Parathyroid adenoma (tissue), 2 donors: Measurements from ENCODE around the gene ZNF331.

Experiments
- H2AFZ ChIP-seq: fragments of 300-600 bp; sonication (generic); one replicate; pipeline ENCODE4 v1.7.0; 2017; ENCODE audit warnings: antibody characterized with exemption, mild to moderate bottlenecking
- H3K27ac ChIP-seq: fragments of 300-600 bp; sonication (generic); one replicate; pipeline ENCODE4 v1.7.0; 2017
- H3K27me3 ChIP-seq: fragments of 300-600 bp; sonication (generic); one replicate; pipeline ENCODE4 v1.7.0; 2017; ENCODE audit warnings: low read length; ENCODE audit not compliant: control insufficient read depth, insufficient read depth
- H3K36me3 ChIP-seq: fragments of 300-600 bp; sonication (generic); one replicate; pipeline ENCODE4 v1.7.0; 2017; ENCODE audit warnings: low read length; ENCODE audit not compliant: control insufficient read depth, insufficient read depth
- H3K4me1 ChIP-seq: fragments of 300-600 bp; sonication (generic); one replicate; pipeline ENCODE4 v1.7.0; 2017; ENCODE audit warnings: control low read depth
- H3K4me2 ChIP-seq: fragments of 300-600 bp; sonication (generic); one replicate; pipeline ENCODE4 v1.7.0; 2017; ENCODE audit warnings: low read length
- H3K4me3 ChIP-seq: fragments of 300-600 bp; sonication (generic); one replicate; pipeline ENCODE4 v1.7.0; 2017; ENCODE audit warnings: low read depth, low read length
- H3K79me2 ChIP-seq: fragments of 300-600 bp; sonication (generic); one replicate; pipeline ENCODE4 v1.7.0; 2017; ENCODE audit warnings: control low read depth
- H3K9ac ChIP-seq: fragments of 300-600 bp; sonication (generic); one replicate; pipeline ENCODE4 v1.7.0; 2017; ENCODE audit warnings: mild to moderate bottlenecking
- H3K9me3 ChIP-seq: fragments of 300-600 bp; sonication (generic); one replicate; pipeline ENCODE4 v1.7.0; 2017; ENCODE audit warnings: low read length; ENCODE audit not compliant: control insufficient read depth
- CTCF ChIP-seq: fragments of 300-600 bp; sonication (generic); IDR thresholded peaks from one replicate; pipeline ENCODE4 v1.7.0; 2017; ENCODE audit warnings: antibody characterized with exemption, mild to moderate bottlenecking
- donor health status: primary hyperparathyroidism.

ZNF331 gene

DNA sequence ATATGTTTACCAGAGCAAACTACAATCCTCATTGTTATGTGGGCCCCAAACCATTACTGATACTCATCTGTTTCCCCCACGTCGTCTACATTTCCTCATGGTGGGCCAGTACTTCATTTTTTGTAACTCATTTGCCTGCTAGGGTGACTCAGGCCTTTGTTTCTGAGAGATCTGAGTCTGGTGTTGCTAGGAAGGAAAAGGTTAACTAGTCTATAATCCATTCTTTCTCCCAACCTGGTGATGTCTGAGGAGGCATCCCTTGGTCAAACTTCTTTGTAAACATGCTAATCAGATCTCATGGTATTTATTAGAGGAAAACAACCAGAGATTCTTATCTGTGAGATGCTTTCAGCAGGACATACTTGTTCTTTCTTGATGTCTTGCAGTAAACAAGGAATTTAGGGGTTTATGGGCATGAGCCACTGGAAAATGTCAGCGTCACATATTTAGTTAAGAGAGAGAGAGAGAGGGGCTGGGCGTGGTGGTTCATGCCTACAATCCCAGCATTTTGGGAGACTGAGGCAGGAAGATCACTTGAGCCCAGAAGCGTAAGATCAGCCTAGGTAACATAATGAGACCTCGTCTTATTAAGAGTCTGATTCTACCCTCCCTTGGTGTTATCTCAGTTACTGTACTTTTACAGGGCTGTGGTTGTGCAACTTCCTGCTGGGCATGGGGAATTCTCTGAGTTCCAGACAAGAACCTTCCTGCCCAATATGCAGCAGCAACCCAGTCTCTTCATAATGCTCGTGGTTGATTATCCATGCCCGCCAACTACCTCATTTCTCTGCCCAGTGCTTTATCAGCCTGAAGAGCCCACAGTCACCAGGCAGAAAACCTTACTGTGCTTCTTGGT, 84.2 kb downstream of the ZNF331 start:
- TF ChIP-seq CTCF, result no peak
- no peaks in the 10 kb centered on the region for H3K27me3 ChIP-seq

DNA sequence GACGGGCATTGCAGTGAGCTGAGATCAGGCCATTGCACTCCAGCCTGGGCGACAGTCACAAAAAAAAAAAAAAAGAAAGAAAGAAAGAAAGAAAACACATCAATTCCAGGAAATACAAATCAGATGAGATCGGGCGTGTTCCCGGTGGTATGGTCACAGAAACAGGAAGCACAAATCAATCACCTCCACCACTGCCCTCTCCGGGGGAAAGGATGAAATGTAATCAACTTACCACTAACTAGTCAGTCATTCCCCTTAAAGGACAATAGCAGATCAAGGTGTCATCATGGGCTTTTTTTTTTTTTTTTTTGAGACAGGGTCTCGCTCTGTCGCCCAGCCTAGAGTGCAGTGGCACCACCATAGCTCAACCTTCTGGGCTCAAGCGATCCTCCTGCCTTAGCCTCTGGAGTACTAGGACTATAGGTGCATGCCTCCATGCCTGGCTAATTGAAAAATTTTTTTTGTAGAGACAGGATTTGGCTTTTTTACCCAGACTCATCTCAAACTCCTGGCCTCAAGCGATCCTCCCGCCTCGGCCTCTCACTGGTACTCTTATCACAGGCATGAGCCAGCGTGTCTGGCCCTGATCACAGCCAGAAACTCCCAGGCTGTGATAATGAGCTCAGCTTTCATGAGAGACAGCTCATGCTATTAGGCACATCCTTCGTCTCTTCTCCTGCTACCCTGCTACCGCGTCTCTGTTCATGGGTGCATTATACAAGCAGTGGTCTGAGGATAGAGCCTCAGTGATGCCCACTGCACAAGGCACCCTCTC, 87.0 kb downstream of the ZNF331 start:
- Histone ChIP-seq H3K79me2 (no peaks in the 10 kb centered on the region), H3K27ac (no peak overlapping the region), H3K9me3 (no peaks in the 10 kb centered on the region), H2AFZ (no peak overlapping the region), H3K4me1 (no peaks in the 10 kb centered on the region), H3K27me3 (no peaks in the 10 kb centered on the region), H3K9ac (no peak overlapping the region), H3K4me3 (no peak overlapping the region), H3K4me2 (no peak overlapping the region), H3K36me3 (no peaks in the 10 kb centered on the region)
- no peak for TF ChIP-seq CTCF

More for the DNA sequence above, 84.2 kb downstream of the ZNF331 start:
- Histone ChIP-seq H3K9ac (no peak overlapping the region), H3K4me2 (no peak overlapping the region), H3K27ac (no peak overlapping the region), H3K79me2 (no peaks in the 10 kb centered on the region), H3K9me3 (no peaks in the 10 kb centered on the region), H2AFZ (no peak overlapping the region), H3K4me3 (no peak overlapping the region), H3K4me1 (no peaks in the 10 kb centered on the region), H3K36me3 (no peaks in the 10 kb centered on the region)

DNA sequence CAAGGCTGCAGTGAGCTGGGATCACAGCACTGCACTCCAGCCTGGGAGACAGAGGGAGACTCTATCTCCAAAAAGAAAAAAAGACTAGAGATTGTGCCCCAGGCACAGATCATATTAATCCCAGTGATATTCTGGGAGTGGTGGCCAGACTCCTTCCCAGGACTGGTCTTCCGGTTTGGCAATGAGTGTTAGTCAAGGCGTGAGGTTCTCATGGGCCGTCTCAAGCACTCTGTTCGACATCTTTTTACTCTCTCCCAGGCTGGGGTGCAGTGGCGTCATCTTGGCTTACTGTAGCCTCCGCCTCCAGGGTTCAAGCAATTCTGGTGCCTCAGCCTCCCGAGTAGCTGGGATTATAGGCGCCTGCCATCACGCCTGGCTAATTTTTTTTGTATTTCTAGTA, 88.5 kb downstream of the ZNF331 start:
- H3K9ac ChIP-seq, result no peak overlapping the region
- H3K36me3 ChIP-seq, result no peaks in the 10 kb centered on the region
- no peak overlapping the region for H3K27ac ChIP-seq
- H3K9me3 ChIP-seq, result no peaks in the 10 kb centered on the region
- no peak overlapping the region for H3K4me3 ChIP-seq
- no peak overlapping the region for H3K4me2 ChIP-seq
- no peaks in the 10 kb centered on the region for H3K27me3 ChIP-seq
- TF ChIP-seq CTCF, result no peak
- no peaks in the 10 kb centered on the region for H3K4me1 ChIP-seq
- no peaks in the 10 kb centered on the region for H3K79me2 ChIP-seq
- H2AFZ ChIP-seq, result no peak overlapping the region

DNA sequence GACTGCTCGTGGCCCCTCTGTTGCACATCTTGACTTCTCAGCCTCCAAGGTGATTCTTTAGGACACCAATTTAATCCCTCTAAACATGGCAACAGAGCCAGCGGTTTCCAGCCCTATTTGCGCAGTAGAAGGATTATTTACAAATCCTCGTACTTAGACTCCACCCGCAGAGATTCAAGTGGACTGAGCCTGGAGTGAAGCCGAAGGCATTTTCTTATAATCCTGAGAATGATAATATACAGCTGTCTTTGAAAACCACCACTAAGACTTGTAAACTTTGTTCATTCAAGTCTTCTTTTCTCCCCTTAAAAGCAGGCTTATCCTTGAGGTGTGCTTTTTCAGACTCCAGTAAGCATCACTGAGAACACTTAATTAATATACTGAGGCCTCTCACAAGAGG, 89.0 kb downstream of the ZNF331 start:
- no peak overlapping the region for H3K4me2 ChIP-seq
- no peak for TF ChIP-seq CTCF
- H3K9ac ChIP-seq, result no peak overlapping the region
- no peak overlapping the region for H3K4me3 ChIP-seq
- H3K4me1 ChIP-seq, result no peaks in the 10 kb centered on the region
- H3K79me2 ChIP-seq, result no peaks in the 10 kb centered on the region
- no peaks in the 10 kb centered on the region for H3K27me3 ChIP-seq
- no peak overlapping the region for H2AFZ ChIP-seq
- H3K36me3 ChIP-seq, result no peaks in the 10 kb centered on the region
- no peak overlapping the region for H3K27ac ChIP-seq
- H3K9me3 ChIP-seq, result no peaks in the 10 kb centered on the region
